ENCODE data around the gene ZFPM1.

ZFPM1 gene

DNA sequence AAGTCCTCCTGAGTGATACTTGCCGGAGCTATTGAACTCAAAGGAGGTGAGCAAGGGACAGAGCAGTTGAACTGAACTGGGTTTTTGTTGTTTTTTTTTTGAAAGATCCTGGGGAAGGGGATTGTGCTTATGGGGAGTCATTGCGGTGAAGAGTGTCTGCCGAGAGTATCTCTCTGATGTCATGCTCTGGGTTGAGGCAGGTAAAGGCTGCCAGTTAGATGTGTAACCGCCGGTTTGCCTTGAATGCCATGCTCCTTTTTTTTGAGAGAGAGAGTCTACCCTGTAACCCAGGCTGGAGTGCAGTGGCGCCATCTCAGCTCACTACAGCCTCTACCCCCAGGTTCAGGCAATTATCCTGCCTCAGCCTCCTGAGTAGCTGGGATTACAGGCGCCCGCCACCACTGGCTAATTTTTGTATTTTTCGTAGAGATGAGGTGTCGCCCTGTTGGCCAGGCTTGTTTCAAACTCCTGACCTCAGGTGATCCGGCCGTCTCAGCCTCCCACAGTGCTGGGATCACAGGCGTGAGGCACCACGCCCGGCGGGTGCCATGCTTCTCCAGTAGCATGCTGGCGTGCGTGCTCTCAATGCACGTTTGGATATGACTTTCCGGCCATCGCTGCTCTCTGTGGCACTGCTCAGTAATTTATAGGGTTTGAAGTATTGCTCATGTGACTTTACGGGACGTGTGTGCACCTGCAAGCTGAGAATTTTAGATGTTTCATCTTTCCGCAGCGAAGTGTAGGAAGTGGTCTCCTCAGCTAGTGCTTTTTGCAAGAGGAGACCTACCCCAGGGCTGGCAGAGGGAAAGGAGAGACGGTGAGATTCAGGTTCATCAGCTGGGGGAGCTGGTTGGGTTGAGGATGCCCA lies 125.6 kb downstream of the ZFPM1 start:
- DNase-seq, result no peak

DNA sequence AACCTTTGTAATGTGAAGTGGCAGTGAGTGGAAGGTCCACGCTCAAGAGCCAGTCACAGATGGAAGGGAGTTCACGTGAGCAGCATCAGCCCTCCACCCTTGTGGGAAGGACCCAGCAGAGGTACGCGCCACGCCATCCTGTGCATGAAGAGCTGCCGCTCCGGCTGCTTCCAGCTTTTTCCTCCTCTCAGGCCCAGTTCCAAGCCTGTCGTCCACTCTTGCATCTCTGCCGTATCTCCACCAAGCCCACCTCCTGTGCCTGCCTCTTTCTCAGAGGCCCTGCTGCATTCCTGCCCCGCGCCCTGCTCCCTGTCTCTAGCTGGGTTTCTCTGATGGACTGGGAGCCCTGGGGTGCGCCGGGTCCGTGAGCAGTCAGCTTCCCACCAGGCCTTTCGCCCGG lies 127.3 kb downstream of the ZFPM1 start:
- DNase-seq, result no peak

DNA sequence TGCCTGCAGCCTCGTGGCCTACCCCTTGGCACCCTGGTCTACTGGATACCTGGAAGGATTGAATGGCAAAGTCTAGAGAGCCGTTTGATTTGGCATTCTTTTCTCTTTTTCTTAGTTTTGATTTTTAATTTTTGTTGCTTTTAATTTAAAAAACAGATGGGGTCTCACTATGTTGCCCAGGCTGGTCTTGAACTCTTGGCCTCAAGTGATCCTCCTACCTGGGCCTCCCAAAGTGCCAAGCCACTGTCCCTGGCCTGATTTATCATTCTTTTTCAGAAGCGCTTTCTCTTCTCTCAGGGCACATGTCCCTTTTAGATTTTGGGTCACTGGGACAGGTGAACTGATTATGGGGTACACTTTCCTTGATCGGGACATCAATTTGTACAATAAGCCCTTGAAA lies 128.0 kb downstream of the ZFPM1 start:
- no peak for DNase-seq

DNA sequence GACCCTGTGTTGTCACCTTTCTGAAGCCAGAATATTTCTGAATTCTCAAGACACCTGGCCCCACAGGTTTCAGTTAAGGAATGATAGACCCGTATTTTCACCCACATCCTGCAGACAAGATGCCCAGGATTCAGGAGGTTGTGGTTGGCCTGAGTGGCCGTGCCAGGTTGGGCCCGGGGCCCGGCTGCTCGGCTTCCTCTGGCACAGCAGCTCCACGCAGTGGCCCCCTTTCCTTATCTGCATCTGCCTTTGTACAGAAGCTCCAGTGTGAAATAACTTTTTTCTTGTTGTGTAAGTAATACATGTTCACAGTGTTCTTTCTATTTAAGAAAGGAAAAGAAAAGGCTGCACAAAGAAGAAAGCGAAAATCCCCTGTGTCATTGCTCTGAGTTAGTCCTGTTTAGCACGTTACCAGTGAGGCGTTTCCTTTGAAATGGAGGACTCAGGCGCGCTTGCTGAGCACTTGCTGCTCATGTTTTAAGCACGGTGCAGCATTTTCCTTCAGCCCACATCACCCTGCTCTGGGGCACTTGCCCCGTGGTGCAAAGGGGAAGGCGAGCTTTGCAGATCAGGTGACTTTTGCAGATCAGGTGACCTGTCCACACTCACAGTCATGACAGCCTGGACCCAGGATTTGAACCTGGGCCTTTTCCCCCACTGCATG lies 130.0 kb downstream of the ZFPM1 start:
- DNase-seq, result no peak

DNA sequence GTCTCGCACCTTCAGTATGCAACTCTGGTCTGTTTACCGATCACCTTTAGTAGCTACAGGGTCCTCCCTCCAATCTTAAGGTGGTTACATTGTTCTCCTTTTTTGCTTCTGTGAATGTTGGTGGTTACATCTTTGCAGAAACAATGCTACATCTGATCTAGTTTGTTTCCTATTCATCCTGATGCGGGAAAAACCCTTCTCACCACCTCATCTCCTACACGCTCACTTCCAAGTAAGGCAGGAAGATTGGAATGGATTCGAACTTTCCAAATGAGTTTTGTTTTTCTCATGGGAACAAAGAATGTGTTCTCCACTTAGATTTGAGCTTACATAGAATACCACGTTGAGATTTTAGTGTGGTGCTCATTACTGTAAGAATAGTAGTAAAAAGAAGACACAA lies 131.6 kb downstream of the ZFPM1 start:
- DNase-seq, result no peak

DNA sequence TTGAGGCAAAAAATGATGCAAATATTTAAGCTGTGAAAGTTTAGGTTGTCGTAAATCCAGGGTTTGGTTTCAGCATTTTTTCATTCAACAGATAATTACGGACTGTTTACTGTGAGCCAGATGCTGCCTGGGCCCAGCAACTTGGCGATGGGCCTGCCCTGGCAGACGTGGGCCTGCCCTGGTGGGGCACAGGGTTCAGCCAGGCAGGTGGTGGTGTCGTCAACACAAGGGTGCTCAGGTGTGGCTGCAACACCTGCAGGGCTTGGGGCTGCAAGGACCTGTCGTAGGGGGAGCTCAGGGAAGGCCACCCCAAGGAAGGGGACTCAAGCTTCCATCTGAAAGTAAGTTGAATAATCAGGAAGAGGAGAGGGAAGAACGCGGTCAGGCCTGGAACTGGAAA lies 132.2 kb downstream of the ZFPM1 start:
- DNase-seq, result no peak

DNA sequence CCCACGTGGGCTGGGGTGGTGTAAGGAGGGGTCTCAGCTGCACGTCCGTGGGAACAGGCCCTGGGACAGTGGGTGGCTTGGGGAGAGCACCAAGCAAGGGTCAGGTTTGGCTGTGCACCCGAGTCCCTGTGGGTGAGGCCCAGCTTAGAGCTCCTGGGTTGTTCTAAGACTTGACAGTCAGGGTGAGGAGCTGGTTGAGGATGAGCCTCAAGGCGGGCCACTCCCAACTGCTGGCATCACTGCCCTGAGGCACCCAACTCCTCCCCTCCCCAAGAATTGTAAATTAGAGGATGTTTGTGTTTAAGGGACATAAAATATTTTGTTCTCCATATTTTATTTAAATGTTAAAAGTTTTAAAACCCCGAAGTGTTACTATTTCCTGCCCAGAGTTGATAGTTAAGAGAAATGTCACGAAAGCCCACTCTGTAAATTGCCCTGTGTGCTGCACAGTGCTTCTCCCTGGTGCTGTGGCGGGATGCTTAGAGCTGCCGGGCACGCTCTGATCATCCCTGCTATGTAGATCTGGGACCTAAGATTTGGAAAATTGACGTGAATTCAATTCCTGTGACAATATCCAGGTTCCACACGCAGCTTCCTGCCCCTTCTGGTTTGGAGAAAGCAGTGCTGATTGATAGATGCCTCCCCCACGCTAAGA lies 133.0 kb downstream of the ZFPM1 start:
- DNase-seq, result no peak

All from activated naive CD4-positive, alpha-beta T cell treated with Interleukin-2 at 50 U/mL for 16 hours (primary cell).